ENCODE data around the gene PCBP4.

The PCBP4 gene

GRCh38 chr3:51954713-51955112, 12.5 kb downstream of the PCBP4 start:
- DNase-seq: no peak

GRCh38 chr3:51954105-51954504, 13.1 kb downstream of the PCBP4 start:
- DNase-seq: no peak

DNA sequence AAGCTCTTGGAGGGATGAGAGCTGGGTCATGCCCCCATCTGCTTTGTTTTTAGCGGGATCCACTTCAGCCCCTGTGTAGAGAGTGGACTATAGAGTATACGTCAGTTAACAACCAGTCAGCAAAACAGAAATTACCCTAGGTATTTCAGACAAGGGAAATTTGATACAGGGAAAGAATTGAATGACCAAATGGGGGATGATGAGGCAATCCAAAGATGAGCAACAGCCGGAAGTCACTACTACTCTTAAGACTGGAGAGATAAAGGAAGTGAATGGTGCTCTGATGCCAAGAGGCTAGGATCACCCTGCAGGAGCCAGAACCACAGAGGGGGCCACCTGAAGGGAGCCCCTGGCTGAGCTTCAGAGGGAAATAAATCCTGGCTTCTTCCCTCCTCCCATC, 13.8 kb downstream of the PCBP4 start:
- DNase-seq: no peak

GRCh38 chr3:51950899-51951298, 16.4 kb downstream of the PCBP4 start:
- DNase-seq: no peak

DNA sequence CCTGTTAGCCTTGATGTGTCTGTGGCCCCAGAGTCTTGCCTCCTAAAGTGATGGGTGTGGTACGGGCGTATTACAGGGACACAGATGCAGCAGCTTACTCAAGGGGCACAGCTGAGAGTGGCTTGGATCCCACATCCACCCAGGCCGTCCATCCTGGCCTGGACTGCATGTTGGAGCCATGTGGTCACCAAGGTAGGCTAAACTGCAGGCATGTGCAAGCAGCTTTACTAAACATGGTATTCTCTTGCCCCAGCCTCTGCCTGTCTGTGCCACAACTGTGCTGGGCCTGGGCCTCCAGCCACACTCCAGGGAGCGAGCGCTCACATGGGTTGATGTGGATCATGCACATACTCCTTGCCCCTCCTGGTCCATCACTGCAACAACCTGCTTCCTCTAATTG, 18.1 kb downstream of the PCBP4 start:
- DNase-seq: no peak

DNA sequence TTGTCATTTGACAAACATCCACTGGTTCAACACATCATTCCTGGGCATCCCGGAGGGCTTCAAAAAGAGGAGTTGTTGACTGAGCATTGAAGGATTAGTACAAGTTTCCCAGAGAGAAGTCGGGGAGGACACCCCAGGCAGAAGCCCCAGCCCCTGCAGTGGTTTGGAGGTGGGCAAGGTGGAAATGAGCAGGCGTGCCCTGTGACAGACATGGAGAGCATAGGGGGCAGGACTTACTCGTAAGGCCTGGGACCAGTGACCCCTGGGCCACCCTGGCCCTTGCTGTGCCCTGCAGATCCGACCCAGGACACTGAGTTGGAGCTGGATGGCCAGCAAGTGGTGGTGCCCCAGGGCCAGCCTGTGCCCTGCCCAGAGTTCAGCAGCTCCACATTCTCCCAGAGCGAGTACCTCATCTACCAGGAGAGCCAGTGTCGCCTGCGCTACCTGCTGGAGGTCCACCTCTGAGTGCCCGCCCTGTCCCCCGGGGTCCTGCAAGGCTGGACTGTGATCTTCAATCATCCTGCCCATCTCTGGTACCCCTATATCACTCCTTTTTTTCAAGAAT, 19.2 kb downstream of the PCBP4 start:
- no peak for DNase-seq

DNA sequence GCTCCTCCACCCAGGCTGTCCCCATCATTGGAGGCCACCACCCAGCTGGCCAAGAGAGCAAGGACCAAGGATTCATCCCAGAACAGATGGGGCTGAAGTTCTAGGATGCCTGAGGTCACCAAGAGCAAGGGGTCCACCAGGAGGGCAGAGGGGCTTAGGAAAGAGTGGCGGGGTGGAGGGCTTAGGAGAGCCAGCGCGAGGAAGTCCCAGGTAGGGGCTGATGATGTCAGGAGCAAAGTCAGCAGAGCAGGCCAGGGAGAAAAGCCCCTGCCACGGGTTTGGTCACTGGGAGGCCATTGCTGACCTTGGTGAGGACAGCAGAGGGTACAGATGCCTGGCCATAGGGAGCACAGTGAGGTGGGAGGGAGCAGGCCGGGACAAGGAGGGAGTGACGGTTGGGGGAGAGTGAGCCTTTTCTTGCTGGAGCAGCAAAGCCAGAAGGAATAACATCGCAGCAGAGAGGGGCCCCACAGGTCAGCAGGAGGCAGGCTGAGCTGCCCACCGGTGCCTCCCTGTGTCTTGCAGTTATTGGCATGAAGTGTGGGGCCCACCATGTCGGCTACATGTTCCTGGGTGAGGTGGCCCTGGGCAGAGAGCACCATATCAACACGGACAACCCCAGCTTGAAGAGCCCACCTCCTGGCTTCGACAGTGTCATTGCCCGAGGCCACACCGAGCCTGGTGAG, 19.9 kb downstream of the PCBP4 start:
- DNase-seq: no peak

GRCh38 chr3:51946796-51947195, 20.5 kb downstream of the PCBP4 start:
- no peak for DNase-seq

DNA sequence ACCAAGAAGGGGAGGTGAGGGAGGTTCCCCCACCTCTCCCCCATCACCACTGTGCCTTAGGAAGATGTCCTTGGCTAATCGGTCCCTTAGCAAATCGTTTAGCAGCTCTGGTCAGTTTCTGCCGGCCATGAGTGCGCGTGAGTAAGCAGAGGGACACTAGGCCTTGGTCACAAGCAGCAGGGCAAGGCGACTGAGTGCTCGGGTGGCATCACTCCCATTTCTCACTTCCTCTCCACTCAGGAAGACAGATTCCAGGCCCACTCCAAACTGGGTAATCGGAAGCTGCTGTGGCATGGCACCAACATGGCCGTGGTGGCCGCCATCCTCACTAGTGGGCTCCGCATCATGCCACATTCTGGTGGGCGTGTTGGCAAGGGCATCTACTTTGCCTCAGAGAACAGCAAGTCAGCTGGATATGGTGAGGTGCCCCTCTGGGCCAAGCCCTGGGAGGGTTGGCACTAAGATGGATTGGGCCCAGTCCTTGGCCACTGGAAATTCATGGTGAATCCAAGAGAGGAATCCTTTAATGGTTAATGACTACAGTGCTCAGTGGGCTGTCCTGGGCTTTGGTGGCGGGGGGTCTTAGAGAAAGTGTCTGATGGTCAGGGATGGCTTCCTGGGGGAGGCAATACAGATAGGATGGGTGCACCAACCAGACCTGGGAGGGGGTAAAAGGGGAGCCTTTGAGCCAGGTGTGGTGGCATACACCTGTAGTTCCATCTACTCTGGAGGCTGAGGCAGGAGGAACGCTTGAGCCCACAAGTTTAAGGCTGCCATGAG, 21.1 kb downstream of the PCBP4 start:
- no peak for DNase-seq

GRCh38 chr3:51945031-51945840, 22.0 kb downstream of the PCBP4 start:
- DNase-seq: no peak

DNA sequence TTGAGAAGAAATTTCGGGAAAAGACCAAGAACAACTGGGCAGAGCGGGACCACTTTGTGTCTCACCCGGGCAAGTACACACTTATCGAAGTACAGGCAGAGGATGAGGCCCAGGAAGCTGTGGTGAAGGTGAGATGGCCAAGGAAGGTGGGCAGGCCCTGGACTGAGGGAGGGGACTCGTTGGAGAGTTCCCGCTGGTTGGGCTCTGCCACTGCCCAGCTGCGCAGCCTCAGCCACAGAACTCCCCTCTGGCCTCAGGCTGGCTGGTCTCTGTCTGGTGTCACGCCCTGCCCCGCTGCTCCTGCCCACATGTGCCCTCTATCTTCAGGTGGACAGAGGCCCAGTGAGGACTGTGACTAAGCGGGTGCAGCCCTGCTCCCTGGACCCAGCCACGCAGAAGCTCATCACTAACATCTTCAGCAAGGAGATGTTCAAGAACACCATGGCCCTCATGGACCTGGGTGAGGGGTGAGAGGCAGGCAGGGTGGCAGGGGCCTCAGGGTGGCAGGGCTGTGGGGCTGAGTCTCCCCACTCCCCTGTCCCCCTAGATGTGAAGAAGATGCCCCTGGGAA, 22.7 kb downstream of the PCBP4 start:
- no peak for DNase-seq

GRCh38 chr3:51943451-51944391, 23.5 kb downstream of the PCBP4 start:
- no peak for DNase-seq

GRCh38 chr3:51942603-51943450, 24.4 kb downstream of the PCBP4 start:
- peak; percentile 49 for DNase-seq

GRCh38 chr3:51941798-51942602, 25.3 kb downstream of the PCBP4 start, which contains the start of the genes PARP3 and RRP9:
TSS of gene PARP3 (plus strand) at chr3:51942363. CDS start at chr3:51943356, 993 bp downstream.
TSS of gene RRP9 (minus strand) at chr3:51941904. CDS start at chr3:51941867, 37 bp downstream.
- peak; percentile 99 for DNase-seq

- no peak for DNase-seq
Observed at GRCh38 chr3:51941463-51941797, 25.8 kb downstream of the PCBP4 start.

DNA sequence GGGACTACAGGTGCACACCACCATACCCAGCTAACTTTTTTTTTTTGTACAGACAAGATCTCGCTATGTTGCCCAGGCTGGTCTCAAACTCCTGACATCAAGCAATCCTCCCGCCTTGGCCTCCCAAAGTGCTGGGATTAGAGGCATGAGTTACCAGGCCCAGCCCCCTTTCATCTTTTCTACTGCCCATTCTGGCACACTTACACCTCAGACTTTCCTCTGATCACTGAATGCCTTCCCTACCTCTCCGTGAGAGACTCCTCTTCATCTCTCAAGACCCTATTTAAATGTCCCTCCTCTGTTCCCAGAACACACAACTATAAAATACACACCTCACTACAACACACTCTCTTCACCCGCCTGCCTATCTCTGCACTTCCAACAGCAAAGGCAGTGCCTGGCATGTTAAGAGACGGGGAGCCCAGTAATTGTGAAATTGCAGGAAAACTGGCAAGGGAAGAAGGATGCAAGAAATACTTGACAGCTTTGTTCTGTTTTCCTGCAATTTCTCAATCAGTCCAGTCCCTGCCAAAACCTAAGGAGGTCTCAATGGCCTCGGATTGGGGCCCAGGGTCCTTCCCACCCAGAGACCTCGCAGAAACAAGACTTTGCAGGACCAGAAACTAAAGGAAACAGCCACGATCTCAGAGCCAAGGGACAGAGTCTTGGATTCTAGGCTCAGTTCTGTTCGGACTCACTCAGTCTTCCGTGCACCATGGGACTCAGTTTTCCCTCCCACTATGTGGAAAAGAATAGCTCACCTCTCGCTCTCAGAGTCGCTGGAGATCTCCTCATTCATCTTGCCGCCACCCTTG, 26.4 kb downstream of the PCBP4 start:
- DNase-seq: no peak

DNA sequence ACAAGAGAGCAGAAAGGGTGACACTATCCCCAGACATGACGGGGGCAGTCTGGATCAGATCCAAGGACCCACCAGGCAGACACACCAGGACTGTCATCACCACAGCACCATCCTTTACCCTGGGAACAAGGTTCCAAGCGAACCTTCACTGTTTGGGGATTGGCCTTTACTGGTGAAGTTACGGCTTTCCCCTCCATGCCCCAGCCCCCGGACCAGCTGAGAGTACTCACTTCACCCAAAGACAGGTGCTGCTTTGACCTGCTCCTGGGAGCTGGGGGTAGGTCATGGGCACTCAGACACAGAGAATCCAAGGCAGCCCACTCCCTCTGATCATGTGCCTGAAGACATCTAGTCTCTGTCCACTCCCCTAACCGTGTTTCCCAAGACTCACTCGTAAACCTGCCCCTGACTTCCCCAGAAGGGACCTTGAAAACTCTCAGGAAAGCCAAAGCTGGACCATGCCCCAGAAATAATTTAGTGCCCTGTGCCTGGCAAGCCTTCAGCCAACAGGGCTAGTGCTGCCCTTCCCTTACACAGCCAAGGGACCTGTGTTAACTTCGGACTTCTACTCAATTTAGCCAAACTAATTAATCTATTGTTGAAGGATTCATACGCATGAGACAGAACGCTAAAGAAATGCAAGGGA, 28.4 kb downstream of the PCBP4 start:
- no peak for DNase-seq

Data from activated CD4-positive, CD25-positive, alpha-beta regulatory T cell treated with anti-CD3 and anti-CD28 coated beads, Interleukin-2, amount 50 U/mL, for 72 hours (primary cell).